Measurements from ENCODE around the gene OPN3. TPM values are rescaled to one million over a fixed set of nuclear protein-coding genes. Genes with fewer than 3 reads are reported as not detected.

Gene OPN3
- total and polyA plus RNA-seq, 12 donors: 4.1 to 42.9 (median 9.7) TPM

GRCh38 chr1:241550318-241550717 is 89.9 kb downstream of the OPN3 start:
- 68 to 73% (median 72%) methylated on average over 1 of the region's 1 CpG for WGBS, 4 donors
- no peak overlapping the region for H3K4me3 ChIP-seq
- intact Hi-C loops (cut with DNase I): no loop called here
- H3K27me3 ChIP-seq: no peaks in the 10 kb centered on the region
- H3K27ac ChIP-seq: no peak overlapping the region
- no peaks in the 10 kb centered on the region for H3K9me3 ChIP-seq (replicated peaks in 1 of 3)
- TF ChIP-seq CTCF (IDR thresholded peaks at IDR 0.05) (no peak), POLR2A (IDR thresholded peaks at IDR 0.05) (no peak)
- no peak for DNase-seq
- H3K36me3 ChIP-seq (replicated peaks in 1 of 2): no peaks in the 10 kb centered on the region
- H3K4me1 ChIP-seq (replicated peaks in 1 of 2): no peaks in the 10 kb centered on the region

GRCh38 chr1:241548008-241548407 is 92.2 kb downstream of the OPN3 start:
- TF ChIP-seq POLR2A (IDR thresholded peaks at IDR 0.05): no peak
- no peak for TF ChIP-seq CTCF (IDR thresholded peaks at IDR 0.05)
- H3K27ac ChIP-seq: no peak overlapping the region
- H3K4me3 ChIP-seq: no peak overlapping the region
- H3K9me3 ChIP-seq (replicated peaks in 1 of 3): no peaks in the 10 kb centered on the region
- DNase-seq: no peak
- H3K27me3 ChIP-seq: no peaks in the 10 kb centered on the region
- intact Hi-C loops (cut with DNase I): no loop called here
- no peaks in the 10 kb centered on the region for H3K4me1 ChIP-seq (replicated peaks in 1 of 2)
- H3K36me3 ChIP-seq (replicated peaks in 1 of 2): no peaks in the 10 kb centered on the region
- 41 to 69% (median 51%) methylated on average over 2 of the region's 2 CpGs for WGBS, 4 donors

Other genes with a start within 250 kb of the OPN3 start
- gene FH, start 120.6 kb downstream of the OPN3 start, total RNA-seq: 100 to 1,000 TPM in 4 of 9 donors, 10 to 100 TPM in 5; 72.9 to 123 (median 98.9) TPM
- gene FH, start 120.6 kb downstream of the OPN3 start, polyA plus RNA-seq: 100 to 1,000 TPM in 1 of 3 donors, 10 to 100 TPM in 2; 42.5 to 152 (median 96.9) TPM
- 1 to 10 TPM in 6 of 9 donors, under 1 TPM in 3; 0.41 to 3.6 (median 1.6) TPM for gene KMO, start 108.0 kb downstream of the OPN3 start, total RNA-seq
- 1 to 10 TPM in 2 of 3 donors, under 1 TPM in 1; 0.47 to 2.1 (median 1.6) TPM for gene KMO, start 108.0 kb downstream of the OPN3 start, polyA plus RNA-seq
- 1 to 10 TPM in 8 of 9 donors, under 1 TPM in 1; 0.30 to 10.0 (median 5.2) TPM for gene CHML, start within 50 bp of the OPN3 start, total RNA-seq
- 1 to 10 TPM; 1.0 to 3.0 (median 1.0) TPM for gene CHML, start within 50 bp of the OPN3 start, polyA plus RNA-seq
- gene WDR64, start 11.9 kb upstream of the OPN3 start, total RNA-seq: under 1 TPM in 3 of 9 donors, not detected in 6; 0.11 to 0.13 (median 0.11) TPM
- gene WDR64, start 11.9 kb upstream of the OPN3 start, polyA plus RNA-seq: under 1 TPM in 1 of 3 donors, not detected in 2; 0.24 TPM
- gene EXO1, start 207.8 kb upstream of the OPN3 start, total RNA-seq: 1 to 10 TPM in 3 of 9 donors, under 1 TPM in 5, not detected in 1; 0.14 to 9.0 (median 0.88) TPM
- 1 to 10 TPM in 1 of 3 donors, under 1 TPM in 1, not detected in 1; 0.13 to 2.0 TPM for gene EXO1, start 207.8 kb upstream of the OPN3 start, polyA plus RNA-seq